HG03280 (cell line): ENCODE results near the gene PGA3.
"Not testable (repeated sequence)": the region's sequence is repeated elsewhere in the genome, so short reads cannot be mapped to it uniquely, and the experiment has no call there.

ENCODE experiments used
- ATAC-seq: cut with Tn5 transposase; IDR thresholded peaks from one replicate; pipeline ENCODE4 v1.9.1; 2021; ENCODE audit warnings: mild to moderate bottlenecking, moderate library complexity; ENCODE audit not compliant: unreplicated experiment

Gene PGA3

DNA sequence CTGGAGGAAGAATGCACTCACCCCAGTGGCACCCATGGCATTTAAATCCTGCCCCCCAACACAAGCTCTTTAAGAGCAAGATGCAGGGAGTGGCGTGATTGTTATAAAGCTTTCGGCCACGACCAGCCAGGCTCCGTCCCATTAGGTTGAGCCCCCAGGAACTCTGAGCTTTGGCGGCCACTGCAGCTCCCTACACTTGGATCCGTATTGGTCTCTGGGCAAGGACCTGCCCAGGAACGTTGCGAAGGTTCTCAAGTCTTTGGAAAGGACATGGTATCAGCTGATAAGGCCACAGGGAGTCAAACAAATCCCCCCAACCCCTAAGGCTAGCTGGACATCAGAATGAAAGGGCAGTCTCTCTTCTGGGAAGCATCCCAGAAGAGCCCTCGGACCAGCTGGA is 32.7 kb upstream of the PGA3 start:
- no peak for ATAC-seq

DNA sequence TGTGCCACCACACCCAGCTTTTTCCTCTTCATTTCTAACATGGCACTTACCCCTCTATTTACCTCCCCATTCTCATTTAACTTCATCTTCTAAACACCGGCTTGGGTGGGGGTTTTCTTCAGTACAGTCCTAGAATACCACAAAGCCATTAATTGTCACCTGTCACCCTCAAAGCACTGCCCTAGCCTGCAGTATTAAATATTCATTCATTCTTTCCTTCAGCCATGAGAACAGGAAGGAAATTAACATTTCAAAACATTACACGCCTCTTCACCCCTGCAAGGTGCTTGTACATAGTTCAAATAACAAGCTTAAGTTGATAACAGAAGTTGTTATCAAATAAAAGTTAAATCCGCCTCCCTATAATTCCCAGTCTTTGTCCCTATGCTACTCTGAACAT is 31.4 kb upstream of the PGA3 start:
- ATAC-seq = no peak

DNA sequence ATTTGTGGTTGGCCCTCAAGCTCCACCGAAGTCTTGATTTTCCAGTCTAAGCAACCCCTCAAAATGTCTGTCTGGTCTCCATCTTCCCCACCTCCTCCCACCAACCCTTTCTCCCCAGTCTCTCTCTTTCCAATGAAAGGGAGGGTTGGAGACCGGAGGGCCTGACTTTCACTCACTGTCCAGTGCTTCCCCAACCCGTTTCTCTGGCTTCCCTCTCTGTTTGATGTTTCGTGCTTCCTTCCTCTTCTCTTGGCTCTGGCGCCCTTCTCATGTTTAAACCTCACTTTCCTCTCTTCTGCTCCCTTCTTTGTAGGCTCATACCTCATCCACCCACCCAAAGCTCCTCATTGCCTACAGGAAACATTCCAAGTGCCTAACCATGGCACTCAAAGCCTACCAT is 31.0 kb upstream of the PGA3 start:
- no peak for ATAC-seq

DNA sequence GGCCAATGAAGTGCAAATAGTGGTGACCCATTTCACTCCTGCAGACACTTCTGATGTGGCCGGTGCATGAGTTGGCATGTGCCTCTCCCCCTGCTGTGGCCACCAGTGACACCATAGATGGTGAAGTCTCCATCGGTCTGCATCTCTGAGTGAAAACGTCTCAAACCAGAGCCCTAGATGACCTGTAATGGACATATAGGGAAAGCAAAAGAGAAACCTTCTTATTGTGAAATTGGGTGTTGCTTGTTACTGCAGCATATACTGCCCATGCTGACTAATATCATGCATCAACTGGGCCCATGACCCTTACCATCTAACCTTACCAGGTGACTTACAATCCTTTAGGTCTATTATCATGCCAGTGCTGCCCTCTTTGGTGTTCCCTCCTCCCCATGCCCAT is 30.4 kb upstream of the PGA3 start:
- ATAC-seq = no peak

DNA sequence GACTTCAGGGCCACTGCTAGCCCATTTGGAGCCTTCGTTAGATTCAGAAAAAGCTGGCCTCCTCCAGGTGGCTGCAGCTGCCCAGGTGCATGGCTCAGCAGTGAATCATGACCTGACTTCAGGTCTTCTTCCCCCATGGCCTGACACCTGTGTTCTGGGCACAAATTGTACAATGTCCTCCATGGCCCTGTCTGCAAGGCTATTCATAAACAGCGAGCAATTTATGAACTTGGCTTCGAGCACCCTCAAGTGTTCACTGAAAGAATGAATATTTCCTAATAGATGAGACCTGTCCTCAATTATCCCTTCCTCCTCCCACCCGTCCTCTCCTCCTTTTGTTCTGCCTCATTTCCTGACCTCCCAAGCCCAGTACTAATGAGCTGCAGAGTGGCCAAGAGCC is 29.9 kb upstream of the PGA3 start:
- ATAC-seq = no peak

DNA sequence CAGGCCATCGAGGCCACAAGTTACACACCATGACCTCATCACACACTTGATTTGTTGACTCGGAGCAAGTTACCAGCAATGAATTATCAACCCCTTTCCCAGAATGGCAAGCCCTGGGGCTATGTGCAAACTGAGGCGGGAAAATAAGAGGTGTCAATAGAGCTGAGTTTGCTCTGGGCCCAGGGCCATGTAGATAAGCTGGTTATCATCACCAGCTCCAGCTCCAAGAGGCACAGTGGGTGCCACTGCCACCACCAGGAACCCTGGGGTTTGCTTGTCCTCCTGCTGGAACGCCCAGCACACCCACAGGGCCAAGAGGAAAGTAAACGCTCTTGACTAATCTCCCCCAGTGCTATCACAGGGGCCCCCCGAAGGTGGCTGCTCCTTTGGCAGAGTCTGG is 29.0 kb upstream of the PGA3 start:
- no peak for ATAC-seq

DNA sequence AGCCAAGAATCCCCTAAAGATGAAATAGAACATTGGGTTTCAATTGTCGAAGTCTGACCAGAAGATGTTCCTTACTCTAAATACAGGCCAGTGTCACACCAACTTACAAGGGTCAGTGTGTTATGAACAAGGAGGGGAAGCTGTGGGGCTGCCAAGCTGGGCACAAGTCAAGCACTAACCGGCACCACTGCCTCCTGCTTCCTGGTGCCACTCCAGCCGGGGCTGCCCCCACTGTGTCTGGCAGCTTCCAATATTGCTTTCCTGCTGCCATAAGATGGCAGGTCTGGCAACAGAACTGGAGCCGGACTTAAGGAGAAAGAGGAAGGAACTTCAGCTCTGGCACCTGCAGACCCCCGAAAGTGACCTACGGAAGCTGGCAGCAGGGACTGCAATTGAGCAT is 28.4 kb upstream of the PGA3 start:
- ATAC-seq = no peak

DNA sequence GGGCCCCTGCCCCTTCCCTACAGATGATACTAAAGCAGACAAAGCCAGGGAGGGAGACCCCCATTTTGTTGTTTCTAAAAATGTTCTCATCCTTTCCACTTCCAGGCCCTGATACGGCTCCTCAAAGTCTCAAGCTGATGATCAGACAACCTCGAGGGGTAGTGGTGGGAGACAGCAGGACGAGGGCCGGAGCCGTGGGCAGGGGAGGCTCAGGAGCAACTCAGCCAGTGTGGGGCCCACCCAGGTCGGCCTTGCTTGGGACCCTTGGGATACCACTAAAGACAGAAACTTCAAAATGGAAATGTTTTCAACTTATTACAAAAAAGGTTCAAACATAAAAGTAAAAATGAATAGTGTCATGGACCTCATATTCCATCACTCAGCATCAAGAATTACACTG is 26.9 kb upstream of the PGA3 start:
- no peak for ATAC-seq

DNA sequence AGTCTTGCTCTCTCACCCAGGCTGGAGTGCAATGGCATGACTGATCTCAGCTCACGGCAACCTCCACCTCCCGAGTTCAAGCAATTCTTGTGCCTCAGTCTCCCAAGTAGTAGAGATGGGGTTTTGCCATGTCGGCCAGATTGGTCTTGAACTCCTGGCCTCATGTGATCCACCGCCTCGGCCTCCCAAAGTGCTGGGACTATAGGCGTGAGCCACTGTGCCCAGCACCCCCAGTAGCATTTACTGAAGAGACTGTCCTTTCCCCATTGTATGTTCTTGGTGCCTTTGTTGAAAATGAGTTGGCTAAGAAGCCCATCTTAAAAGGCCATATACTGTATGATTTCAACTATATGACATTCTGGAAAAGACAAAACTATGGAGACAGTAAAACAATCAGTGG is 23.1 kb upstream of the PGA3 start:
- not testable (repeated sequence) for ATAC-seq

DNA sequence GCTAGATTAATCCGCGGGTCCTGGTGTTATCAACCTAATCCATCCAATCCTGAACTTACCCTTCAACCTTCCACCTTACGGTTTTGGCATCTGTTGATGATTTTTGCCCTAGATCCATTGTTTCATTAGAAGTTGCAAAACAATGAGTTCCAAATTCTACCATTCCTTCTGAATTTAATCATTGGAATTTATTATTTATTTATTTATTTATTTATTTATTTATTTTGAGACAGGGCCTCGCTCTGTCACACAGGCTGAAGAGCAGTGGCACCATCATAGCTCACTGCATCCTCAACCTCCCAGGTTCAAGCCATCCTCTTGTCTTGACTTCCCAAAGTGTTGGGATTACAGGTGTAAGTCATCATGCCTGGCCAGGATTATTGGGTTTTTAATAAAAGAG is 21.8 kb upstream of the PGA3 start:
- ATAC-seq = no peak

DNA sequence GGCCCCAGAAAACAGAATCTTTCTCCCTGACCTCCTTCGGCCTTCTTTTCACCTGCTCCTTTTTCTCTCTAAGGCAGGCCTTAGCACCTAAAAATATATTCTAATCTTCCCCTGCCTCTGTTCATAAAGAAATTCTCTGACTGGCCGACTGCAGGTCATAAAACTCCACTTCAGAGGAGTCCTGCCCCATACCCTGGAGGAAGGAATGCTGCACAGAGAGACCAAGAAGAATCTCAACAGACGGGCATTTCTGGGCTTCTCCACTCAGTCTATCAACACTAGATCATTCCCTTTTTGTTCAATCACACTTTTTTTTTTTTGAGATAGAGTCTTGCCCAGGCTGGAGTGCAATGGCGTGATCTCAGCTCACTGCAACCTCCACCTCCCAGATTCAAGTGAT is 19.7 kb upstream of the PGA3 start:
- ATAC-seq = no peak

DNA sequence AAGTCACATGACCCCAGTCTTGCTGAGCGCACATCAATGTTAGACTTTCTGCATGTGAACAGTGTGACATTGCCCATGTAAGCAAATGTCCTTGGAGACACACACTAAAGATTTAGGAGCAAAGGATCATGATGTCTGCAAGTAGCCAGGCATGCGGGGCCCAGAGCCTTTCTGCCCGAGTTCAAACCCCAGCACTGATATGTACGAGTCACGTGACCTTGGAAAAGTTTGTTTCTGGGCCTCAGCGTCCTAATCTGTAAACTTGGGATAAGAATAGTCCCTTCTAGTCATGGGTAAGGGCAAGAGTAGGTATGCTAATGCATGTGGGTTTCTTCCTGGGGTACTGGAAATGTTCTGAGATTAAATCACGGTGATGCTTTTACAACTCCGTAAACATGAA is 16.8 kb upstream of the PGA3 start:
- no peak for ATAC-seq

DNA sequence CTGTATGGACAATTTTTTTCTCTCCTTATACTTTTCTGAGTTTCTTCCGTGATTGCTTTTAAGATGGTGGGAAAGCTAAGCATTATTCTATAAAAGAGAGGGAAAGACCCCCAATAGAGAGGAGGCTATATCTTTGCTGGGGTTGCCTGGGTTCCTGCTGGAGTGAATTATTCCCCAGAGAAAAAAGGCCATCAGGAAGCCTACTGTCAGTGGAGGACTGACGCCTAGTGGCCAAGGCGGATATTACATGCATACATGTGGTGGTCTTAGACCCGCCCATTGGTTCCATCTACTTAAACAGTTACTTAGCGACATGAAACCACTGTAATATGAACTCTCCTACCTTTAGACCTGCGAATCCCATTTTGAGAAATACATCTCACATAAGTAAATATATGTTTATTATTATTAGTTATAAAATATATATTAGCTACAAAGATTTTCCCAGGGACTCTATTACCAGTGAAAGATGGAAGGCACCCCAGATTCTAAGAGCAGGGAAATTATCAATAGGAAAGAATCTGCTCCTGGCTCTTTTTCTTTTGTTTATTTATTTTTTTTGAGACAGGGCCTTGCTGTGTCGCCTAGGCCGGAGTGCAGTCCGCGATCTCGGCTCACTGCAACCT is 15.7 kb upstream of the PGA3 start:
- ATAC-seq = no peak

DNA sequence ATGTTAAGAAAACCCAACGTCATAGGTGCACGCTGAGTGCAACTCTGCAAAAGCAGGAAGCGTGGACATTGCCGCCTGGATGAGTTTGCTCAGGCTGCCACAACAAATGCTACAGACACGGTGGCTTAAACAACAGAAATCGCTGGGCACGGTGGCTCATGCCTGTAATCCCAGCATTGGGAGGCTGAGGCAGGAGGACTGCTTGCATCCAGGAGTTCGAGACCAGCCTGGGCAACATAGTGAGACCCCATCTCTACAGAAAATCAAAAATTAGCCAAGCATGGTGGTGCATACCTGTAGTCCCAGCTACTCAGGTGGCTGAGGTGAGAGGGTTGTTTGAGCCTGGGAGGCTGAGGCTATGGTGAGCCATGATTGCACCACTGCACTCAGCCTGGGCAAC is 13.4 kb upstream of the PGA3 start:
- ATAC-seq = no peak

DNA sequence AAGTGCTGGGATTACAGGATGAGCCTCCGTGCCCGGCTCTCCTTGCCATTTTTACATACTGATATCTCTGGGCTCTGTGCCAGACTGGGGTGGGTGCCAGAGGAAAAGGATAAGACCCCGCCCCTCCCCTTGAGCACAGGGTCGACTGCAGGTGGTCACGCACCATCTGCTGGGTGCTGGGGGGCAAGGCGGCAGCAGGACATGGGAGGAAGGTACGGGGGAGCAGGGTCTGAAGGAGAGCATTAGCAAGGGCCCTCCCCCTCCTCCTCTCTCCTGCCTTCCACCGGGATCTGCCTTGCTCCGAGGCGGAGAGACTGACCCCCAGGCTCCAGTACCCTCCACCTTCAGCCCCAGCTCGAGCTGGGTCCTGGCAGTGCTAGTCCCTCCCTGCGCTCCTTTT is 9.7 kb upstream of the PGA3 start:
- no peak for ATAC-seq

DNA sequence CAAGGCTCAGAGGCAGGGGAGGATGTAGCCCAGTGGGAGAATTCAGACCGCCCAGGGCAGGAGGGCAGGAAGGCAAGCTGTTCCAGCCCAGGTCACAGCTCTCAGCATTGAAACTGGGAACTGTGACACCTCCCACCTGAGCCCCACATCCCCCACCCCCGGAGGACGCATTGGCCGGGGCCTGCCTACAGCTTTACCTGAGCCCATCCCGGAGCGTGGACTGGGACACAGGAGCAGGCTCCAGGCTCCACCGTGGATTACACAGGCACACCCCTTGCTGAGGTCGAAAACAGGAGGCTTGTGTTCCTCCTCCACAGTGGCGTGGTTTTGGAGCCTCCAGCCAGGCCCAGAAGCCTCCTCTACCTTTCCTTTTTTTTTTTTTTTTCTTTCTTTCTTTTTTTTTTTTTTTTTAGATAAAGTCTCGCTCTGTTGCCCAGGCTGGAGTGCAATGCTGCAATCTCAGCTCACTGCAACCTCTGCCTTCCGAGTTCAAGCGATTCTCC is 9.1 kb upstream of the PGA3 start:
- no peak for ATAC-seq

DNA sequence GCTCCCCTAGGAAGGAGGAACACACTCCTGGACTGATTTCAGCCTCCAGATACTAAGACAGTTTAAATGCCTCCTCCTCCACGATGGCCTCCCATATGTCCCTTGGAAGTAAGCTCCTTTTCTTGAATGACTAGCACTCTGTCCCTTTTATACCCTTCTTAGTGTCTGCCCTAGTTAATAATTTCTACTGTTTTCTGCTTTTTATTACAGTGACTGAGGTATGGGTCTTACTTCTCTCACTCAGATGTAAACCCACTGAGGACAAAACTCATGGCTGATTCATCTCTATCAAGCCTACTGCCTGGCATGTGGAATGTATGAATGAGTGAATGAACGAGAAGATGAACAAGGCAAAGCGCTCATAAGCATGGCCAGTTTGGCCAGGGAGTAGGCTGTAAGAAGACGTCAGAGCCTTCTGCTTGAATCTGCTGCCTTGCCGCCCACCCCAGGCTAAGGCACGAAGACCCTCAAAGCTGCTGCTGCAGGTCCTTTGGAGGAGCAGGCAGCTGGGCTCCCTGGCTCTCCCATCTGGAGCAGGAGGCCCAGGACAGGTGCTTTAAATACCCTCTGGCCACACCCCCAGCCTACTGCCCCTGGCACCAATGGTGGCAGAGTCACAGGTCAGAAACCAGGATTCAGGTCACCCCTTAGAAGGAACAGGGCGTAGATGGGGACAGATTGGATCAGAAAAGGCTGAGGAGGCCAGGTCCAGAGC is 8.2 kb upstream of the PGA3 start:
- no peak for ATAC-seq

DNA sequence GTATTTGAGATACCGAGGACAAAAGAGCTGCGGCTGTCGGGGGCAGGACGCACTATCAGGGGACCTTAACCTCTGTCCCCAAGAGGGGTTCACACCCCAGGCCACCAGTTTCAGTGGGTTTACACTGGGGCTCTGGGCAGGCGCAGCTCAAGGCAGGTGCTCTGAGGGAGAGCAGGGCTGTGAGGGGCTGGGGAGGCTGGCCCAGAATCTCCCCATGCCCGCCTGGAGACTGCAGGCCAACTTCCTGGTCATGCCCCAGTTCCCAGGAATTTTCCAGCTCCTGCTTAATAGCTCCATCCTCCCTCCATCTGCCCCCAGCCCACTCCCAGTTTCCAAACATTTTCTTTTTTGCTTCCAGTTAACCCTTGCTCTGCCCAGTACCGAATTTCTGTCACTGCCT is 7.6 kb upstream of the PGA3 start:
- ATAC-seq = no peak

DNA sequence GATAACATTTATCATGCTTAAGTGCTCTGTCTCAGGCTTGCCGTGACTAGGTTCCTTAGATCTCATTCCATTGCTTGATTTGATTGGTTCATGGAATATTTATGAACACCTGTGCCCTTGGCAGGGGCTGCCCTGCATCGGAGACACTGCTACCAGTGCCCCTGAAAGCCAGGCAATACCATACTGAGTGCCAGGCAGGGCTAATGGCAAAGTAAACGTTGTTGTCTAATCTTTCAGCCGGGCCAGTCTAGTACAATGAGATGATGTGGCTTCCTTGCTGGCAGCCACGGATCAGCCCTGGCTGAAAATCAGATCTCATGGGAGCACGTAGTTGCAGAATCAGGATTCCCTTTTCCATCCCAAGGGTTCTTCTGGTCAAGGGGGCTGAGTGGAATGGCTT is 5.0 kb upstream of the PGA3 start:
- no peak for ATAC-seq

DNA sequence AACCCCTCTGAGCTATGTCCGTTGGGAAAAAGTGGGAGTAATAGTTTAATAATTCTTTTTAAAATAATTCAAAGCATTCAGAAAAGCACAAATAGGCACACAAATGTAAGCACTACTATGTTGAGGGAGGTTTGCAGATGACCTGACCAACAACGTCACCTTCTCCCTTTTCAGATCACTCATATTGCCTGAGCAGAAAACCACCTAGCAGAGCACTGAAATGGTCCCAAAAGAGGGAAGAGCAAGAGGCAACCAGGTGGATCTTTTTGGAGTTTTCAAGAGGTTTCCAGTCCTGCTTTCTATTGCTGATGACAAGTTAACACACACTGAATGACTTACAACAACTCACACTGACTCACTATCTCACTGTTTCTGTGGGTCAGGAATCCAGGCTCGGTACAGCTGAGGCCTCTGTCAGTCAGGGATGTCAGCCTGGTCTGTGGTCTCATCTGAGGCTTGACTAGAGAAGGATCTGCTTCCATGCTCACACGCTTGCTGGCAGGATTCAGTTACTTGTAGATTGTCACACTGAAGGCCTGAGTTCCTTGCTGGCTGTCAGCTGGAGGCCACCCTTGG is 4.3 kb upstream of the PGA3 start:
- ATAC-seq = no peak

DNA sequence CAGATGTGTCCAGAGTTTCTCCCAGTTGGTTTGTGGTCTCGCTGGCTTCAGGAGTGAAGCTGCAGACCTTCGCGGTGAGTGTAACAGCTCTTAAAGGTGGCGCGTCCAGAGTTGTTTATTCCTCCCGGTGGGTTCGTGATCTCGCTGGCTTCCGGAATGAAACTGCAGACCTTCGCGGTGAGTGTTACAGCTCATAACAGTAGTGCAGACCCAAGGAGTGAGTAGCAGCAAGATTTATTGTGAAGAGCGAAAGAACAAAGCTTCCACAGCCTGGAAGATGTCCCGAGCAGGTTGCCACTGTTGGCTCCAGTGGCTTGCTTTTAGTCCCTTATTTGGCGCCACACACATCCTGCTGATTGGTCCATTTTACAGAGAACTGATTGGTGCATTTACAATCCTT is 1.8 kb upstream of the PGA3 start:
- no peak for ATAC-seq

DNA sequence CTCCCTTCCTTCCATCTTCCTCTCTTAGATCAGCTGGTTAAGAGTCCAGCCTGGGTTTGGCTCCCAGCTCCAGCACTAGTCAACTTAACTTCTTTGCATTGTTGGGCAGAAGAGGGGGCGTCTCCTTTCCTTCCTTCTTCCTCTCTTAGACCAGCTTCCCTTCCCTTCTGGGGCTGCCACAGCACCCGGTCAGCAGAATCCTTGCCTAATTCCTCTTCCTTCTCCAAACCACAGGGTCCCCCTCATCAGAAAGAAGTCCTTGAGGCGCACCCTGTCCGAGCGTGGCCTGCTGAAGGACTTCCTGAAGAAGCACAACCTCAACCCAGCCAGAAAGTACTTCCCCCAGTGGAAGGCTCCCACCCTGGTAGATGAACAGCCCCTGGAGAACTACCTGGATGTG is 558 bp downstream of the PGA3 start:
- ATAC-seq = not testable (repeated sequence)
